Endothelial cell of umbilical vein (primary cell): Measurements from ENCODE around the gene EPAS1. TPM values are rescaled to one million over a fixed set of nuclear protein-coding genes. Genes with fewer than 3 reads are reported as not detected.

Experiments
- BruUV-seq: library from RNA; stranded (reverse); fragments of 400-500 nt; replicated peaks from 2 replicates; lab custom pipeline; 2021; lab: Mats Ljungman, UMichigan
- CTCF ChIA-PET: fragments of 300-600, 350-600 bp; sonication (Branson Sonifier 250); formaldehyde crosslinking; loops from one replicate; lab custom pipeline; 2021; ENCODE audit warnings: antibody characterized with exemption, inconsistent platforms; lab: Charles Lee
- POLR2A ChIA-PET: fragments of 300-600, 350-600 bp; sonication (Branson Sonifier 250); formaldehyde crosslinking; loops from one replicate; lab custom pipeline; 2021; ENCODE audit warnings: antibody characterized with exemption, inconsistent platforms; lab: Charles Lee
- DNase-seq: peaks from one replicate; pipeline ENCODE4 v3.0.0-alpha.2; 2011; ENCODE audit warnings: low read depth, low spot score
- FAIRE-seq: peaks from 2 replicates; lab custom pipeline; 2011; peaks lifted over from hg19 to GRCh38; lab: Jason Lieb, UNC
- H2AFZ ChIP-seq: 2 replicates; pipeline ENCODE4 v1.6.0; 2012; ENCODE audit warnings: low read depth, low read length, control low read depth, inconsistent platforms
- H3K27ac ChIP-seq: 2 replicates; pipeline ENCODE4 v1.5.1; 2011; ENCODE audit warnings: low read depth, mild to moderate bottlenecking, control low read depth, low read length, moderate library complexity; ENCODE audit not compliant: insufficient read depth
- H3K27me3 ChIP-seq, 2 experiments: 2 replicates each; pipeline versions ENCODE4 v1.6.0 to v1.6.1; 2011; ENCODE audit warnings: low read length in 2 of 2, mixed read lengths in 1 of 2; ENCODE audit not compliant: control insufficient read depth in 2 of 2, insufficient read depth in 2 of 2
- H3K36me3 ChIP-seq, 2 experiments: 2 replicates in 1 of 2; 3 replicates in 1 of 2; pipeline ENCODE4 v1.5.1; 2011; ENCODE audit warnings: low read length in 2 of 2, mild to moderate bottlenecking in 1 of 2, moderate library complexity in 1 of 2; ENCODE audit not compliant: control insufficient read depth in 2 of 2, insufficient read depth in 2 of 2; ENCODE audit errors: extremely low read depth in 1 of 2
- H3K4me1 ChIP-seq: 3 replicates; pipeline ENCODE4 v1.5.1; 2011; ENCODE audit warnings: mild to moderate bottlenecking, low read length; ENCODE audit not compliant: control insufficient read depth, insufficient read depth; ENCODE audit errors: extremely low read depth
- H3K4me2 ChIP-seq: 2 replicates; pipeline ENCODE4 v1.6.1; 2011; ENCODE audit warnings: low read length, control low read depth, mixed read lengths; ENCODE audit not compliant: insufficient read depth
- H3K4me3 ChIP-seq, 3 experiments: fragments of 200-600 bp in 1 of 3; sonication (generic), shearing (Covaris generic) in 1 of 3; replicated peaks in 1 of 3; 2 replicates each; pipeline ENCODE4 v1.5.1; 2011 to 2016; ENCODE audit warnings: control low read depth in 3 of 3, low read length in 3 of 3, mild to moderate bottlenecking in 2 of 3, inconsistent platforms in 1 of 3, low read depth in 1 of 3, moderate library complexity in 1 of 3; ENCODE audit not compliant: insufficient read depth in 1 of 3
- H3K79me2 ChIP-seq: 2 replicates; pipeline ENCODE4 v1.6.0; 2012; ENCODE audit warnings: low read length, inconsistent platforms; ENCODE audit not compliant: control insufficient read depth, insufficient read depth
- H3K9ac ChIP-seq: replicated peaks from 2 replicates; pipeline ENCODE3; 2011; ENCODE audit warnings: low read length, control low read depth; ENCODE audit not compliant: insufficient read depth; ENCODE audit errors: extremely low read depth
- H3K9me1 ChIP-seq: replicated peaks from 3 replicates; pipeline ENCODE4 v1.6.0; 2011; ENCODE audit warnings: mild to moderate bottlenecking, low read length; ENCODE audit not compliant: control insufficient read depth, insufficient read depth; ENCODE audit errors: extremely low read depth
- H3K9me3 ChIP-seq: replicated peaks from 2 replicates; pipeline ENCODE4 v1.5.1; 2012; ENCODE audit warnings: low read length, inconsistent platforms; ENCODE audit not compliant: control insufficient read depth, insufficient read depth
- H4K20me1 ChIP-seq: replicated peaks from 2 replicates; pipeline ENCODE3; 2011; ENCODE audit warnings: mild to moderate bottlenecking, low read length; ENCODE audit not compliant: control insufficient read depth, insufficient read depth; ENCODE audit errors: extremely low read depth
- GATA2 ChIP-seq: IDR thresholded peaks from 2 replicates; pipeline ENCODE4 v1.7.0; 2011; ENCODE audit warnings: low read depth, mild to moderate bottlenecking, moderate library complexity, mixed read lengths, low read length; ENCODE audit not compliant: insufficient read length, insufficient read depth
- dilution Hi-C: fragments of 300-500 bp; cut with MboI; formaldehyde crosslinking; loops from one replicate; pipeline ENCODE4 v1.15.0; 2019; ENCODE audit warnings: low sequenced_read_pairs; ENCODE audit not compliant: extremely low pct_ligation_motif_present
- intact Hi-C: fragments of 100-400 bp; cut with micrococcal nuclease; formaldehyde crosslinking; loops from one replicate; pipeline ENCODE4 v1.10.0; 2022
- polyA plus RNA-seq, 4 experiments: library from polyadenylated mRNA; depleted of rRNA in 3 of 4; stranded (reverse) in 3 of 4; unstranded in 1 of 4; fragments of >200 nt; gene quantifications; 2 replicates each; pipeline versions ENCODE4 v1.2.1 to v1.2.3, GENCODE V29; 2011 to 2012; ENCODE audit warnings: missing spikeins in 1 of 4
- total RNA-seq: library from RNA; stranded (reverse); gene quantifications from 2 replicates; pipeline ENCODE4 v1.2.3, GENCODE V29; 2021
- TF ChIP-seq, protein P1 (sequence below), 2 donors: IDR thresholded peaks; 1 replicate in 1 of 2; 2 replicates in 1 of 2; pipeline ENCODE4 v1.5.1; 2011; ENCODE audit warnings: low read length in 2 of 2, mild to moderate bottlenecking in 2 of 2, moderate library complexity in 2 of 2, control low read depth in 1 of 2, inconsistent platforms in 1 of 2, low read depth in 1 of 2; ENCODE audit not compliant: insufficient read depth in 1 of 2; ENCODE audit errors: extremely low read depth in 1 of 2

EPAS1 gene
- total and polyA plus RNA-seq, 2 donors (not counting 3 experiments of a cell fraction or from before 2014, with no cell fraction given) = 229 to 374 TPM

DNA sequence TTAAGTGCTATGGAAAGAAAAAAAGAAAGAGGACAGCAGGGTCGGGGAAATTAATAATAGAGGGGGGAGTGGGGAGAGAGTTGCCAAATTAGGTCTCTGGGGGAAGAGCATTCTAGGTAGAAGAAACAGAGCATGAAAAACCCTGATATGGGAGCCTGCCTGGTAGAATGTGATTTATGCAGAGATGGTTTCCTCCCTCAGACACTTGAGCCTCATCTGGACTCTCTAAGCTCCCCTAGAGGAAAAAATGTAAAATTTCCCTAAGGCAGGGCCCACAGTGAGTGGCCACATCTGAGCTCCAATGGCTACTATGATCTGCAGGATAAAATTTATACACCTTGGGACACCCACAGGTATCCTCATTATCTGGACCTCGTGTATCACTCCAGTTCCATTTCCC lies 20.6 kb upstream of the EPAS1 start:
- intact Hi-C loops (loop anchor here (1.0 to 2.0 kb wide), 9 partner anchors 9 to 204 kb away; partner anchors contain the start of gene EPAS1), dilution Hi-C loops (no loop called here)
- FAIRE-seq (no peak), DNase-seq (no peak)
- Histone ChIP-seq H2AFZ (peak overlapping the region; percentile 10), H3K9me1 (no peaks in the 10 kb centered on the region), H4K20me1 (no peaks in the 10 kb centered on the region), H3K4me1 (peaks cover 70% of the 10 kb centered on the region), H3K4me2 (peak overlapping the region; percentile 9), H3K36me3 (no peaks in the 10 kb centered on the region), H3K9ac (peak overlapping the region; percentile 19), H3K4me3 (no peak overlapping the region), H3K9me3 (no peaks in the 10 kb centered on the region), H3K79me2 (no peaks in the 10 kb centered on the region), H3K27ac (peak overlapping the region; percentile 96), H3K27me3 (no peaks in the 10 kb centered on the region)
- ChIA-PET POLR2A (interaction anchor here (0.6 to 2.0 kb wide), 4 partner anchors 19 to 112 kb away, joined by 3 to 15 read pairs (median 6); partner anchors contain the start of gene EPAS1), CTCF (interaction anchor here (0.8 to 4.0 kb wide), 13 partner anchors 8 to 265 kb away, joined by 3 to 21 read pairs (median 3); partner anchors contain the start of gene EPAS1)
- TF ChIP-seq, protein P1, sequence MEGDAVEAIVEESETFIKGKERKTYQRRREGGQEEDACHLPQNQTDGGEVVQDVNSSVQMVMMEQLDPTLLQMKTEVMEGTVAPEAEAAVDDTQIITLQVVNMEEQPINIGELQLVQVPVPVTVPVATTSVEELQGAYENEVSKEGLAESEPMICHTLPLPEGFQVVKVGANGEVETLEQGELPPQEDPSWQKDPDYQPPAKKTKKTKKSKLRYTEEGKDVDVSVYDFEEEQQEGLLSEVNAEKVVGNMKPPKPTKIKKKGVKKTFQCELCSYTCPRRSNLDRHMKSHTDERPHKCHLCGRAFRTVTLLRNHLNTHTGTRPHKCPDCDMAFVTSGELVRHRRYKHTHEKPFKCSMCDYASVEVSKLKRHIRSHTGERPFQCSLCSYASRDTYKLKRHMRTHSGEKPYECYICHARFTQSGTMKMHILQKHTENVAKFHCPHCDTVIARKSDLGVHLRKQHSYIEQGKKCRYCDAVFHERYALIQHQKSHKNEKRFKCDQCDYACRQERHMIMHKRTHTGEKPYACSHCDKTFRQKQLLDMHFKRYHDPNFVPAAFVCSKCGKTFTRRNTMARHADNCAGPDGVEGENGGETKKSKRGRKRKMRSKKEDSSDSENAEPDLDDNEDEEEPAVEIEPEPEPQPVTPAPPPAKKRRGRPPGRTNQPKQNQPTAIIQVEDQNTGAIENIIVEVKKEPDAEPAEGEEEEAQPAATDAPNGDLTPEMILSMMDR (IDR thresholded peaks at IDR 0.05; ENCODE audit: extremely low read depth in 1 of 2, insufficient read depth in 1 of 2, low read depth in 1 of 2, low read length in 2 of 2) = peak in 1 of 2 donors; percentile 22
- TF ChIP-seq GATA2 = no peak
- no TSS peak for BruUV-seq
